ENCODE measurements around the gene TXNDC8. TPM values are rescaled to one million over a fixed set of nuclear protein-coding genes. Genes with fewer than 3 reads are reported as not detected.

Gene TXNDC8
- total RNA-seq, 1 donor from 2014 or later, result not detected

DNA sequence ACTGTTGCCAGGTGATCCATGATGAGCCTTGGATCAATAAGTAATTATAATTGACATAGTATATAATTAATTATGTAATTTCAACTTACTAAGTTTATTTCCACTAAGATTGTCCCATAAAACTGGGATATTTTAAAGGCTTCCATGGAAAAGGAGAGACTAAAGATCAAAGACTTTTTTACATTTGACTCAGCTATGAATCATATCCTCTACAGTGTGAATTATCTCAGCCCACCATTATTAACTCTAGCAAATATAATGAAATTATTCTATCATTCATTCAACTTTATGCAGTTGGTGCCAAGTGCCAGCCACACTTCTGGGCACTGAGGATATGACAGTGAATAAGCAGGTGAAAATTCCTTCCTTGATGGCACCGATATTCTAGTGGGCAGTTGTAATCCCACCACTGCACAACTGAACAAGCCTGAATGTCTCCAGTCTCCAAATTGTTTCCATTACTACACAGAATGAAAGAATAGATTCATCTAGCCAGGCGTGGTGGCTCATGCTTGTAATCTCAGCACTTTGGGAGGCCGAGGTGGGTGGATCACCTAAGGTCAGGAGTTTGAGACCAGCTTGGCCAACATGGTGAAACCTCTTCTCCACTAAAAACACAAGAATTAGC is 59.5 kb downstream of the TXNDC8 start:
- DNase-seq (ENCODE audit: low read depth in 2 of 2), result peak in 1 of 2 donors; percentile 25

GRCh38 chr9:110276781-110277180 is 60.9 kb downstream of the TXNDC8 start:
- DNase-seq (ENCODE audit: low read depth in 2 of 2), result no peak

GRCh38 chr9:110270211-110270995 is 67.3 kb downstream of the TXNDC8 start:
- DNase-seq (ENCODE audit: low read depth in 2 of 2), result no peak

GRCh38 chr9:110266795-110267194 is 70.9 kb downstream of the TXNDC8 start:
- DNase-seq (ENCODE audit: low read depth in 2 of 2), result no peak

DNA sequence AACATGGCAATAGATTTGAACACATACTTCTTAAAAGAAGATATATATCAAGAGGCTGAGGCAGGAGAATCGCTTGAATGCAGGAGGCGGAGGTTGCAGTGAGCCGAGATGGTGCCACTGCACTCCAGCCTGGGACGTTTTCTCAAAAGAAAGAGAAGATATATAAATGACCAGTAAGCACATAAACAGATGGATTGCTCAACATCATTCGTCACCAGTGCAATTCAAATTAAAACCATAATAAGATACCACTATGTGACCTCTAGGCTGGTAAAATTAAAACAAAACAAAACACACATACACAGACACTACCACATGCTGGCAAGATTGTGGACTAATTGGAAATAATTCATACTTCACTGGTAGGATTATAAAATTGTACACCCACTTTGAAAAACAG is 76.0 kb downstream of the TXNDC8 start:
- DNase-seq (ENCODE audit: low read depth in 2 of 2), result no peak

DNA sequence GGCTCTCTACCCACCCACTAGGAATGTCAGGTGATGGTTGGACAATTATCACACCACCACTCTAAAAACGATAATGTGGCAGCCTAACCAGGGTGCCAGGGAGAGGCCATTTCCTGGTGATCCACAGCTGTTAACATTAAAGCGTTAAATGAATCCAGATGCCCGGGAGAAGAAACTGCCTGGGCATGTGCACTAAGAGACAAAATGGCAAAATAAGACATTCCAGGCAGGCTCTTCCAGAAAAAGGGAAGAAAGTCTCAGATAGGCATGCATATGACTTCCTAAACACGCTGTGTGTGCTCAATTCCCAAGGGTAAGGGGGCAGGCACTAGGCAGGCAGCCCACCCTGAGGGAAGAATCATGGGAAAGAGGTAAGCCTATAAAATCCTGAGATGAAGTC is 76.8 kb downstream of the TXNDC8 start:
- no peak for DNase-seq (ENCODE audit: low read depth in 2 of 2)

DNA sequence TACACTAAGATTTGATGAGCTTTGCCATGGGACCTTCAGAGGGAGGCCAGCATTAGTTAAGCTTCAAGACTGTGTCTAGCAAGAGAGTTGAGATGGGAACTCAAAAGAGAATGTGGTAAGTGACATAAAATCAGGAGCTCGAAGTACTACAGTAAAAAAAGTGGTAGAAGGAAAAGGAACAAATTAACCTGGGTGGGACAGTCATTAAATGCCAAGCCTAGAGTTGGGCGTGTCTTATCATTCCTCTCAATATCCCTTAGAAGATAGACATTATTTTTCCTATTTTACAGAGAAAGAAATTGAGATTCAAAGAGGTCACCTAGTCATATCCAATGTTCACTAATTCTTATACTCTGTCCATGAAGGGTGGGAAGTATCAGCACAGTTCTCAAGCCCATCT is 78.1 kb downstream of the TXNDC8 start:
- DNase-seq (ENCODE audit: low read depth in 2 of 2), result no peak

- no peak for DNase-seq (ENCODE audit: low read depth in 2 of 2)
These were observed 79.0 kb downstream of the TXNDC8 start for GRCh38 chr9:110258690-110259091.

DNA sequence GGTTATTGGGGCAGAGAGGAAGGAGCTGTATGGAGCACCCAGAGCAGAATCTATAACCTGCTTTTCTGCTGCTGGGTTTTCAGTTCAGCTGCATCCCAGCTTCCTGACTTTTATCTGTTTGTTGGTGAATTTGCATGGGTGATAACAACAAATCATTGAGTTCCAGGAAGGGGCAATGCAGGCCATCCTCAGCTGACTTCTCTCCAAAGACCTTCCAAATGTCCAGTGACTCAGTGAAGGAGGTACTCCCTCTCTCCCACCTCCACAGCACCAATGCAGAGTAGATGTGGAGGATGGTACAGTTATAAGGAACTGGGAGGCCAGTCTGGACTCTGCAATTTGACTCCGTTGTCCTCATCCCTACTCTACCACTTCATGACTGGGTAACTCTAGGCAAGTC is 79.7 kb downstream of the TXNDC8 start:
- no peak for DNase-seq (ENCODE audit: low read depth in 2 of 2)

DNA sequence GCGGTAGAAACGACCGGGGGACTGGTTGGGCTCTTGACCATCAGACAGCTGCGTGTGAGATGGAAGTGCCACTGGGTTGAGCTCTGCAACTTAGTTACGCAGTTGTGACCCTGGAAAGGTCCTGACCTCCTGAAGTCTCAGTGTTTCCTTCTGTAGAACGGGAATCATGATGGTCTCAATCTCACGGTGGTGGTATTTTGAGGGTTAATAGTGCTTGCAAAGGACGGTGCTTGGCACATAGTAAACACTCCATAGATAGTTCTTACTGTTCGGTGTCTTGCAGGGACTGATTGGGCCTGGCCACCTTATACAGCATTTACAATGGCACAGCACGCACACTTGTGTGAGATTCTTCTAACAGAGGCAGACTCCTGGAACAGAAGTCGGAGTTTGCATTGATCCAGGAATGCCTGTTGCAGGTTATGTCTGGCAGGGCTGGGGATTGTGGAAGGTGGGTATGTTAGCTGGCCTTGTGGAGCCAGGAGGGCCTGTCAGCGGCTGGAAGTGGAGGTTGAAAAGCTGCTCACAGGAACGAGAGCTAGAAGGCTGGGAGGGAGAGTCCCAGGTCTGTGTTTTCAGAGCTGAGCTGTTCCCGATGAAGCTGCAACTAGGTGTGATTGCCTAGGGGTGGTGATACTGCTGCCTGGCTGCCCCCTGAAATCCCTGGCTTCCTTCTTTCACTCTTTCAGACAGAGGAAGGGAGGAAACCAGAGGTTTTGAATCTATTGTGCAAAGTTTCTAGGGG is 80.4 kb downstream of the TXNDC8 start:
- peak in 1 of 2 donors; percentile 19 for DNase-seq (ENCODE audit: low read depth in 2 of 2)

GRCh38 chr9:110256380-110257096 is 81.1 kb downstream of the TXNDC8 start, which contains the start of gene TXN:
Gene TXN (minus strand): TSS chr9:110256507. CDS start chr9:110256435, 72 bp downstream.
- DNase-seq (ENCODE audit: low read depth in 2 of 2), result peak; percentile 89

- DNase-seq (ENCODE audit: low read depth in 2 of 2), result peak; percentile 42 to 63
These were observed 81.9 kb downstream of the TXNDC8 start for GRCh38 chr9:110255463-110256379.

GRCh38 chr9:110255034-110255462 is 82.6 kb downstream of the TXNDC8 start:
- DNase-seq (ENCODE audit: low read depth in 2 of 2), result no peak

DNA sequence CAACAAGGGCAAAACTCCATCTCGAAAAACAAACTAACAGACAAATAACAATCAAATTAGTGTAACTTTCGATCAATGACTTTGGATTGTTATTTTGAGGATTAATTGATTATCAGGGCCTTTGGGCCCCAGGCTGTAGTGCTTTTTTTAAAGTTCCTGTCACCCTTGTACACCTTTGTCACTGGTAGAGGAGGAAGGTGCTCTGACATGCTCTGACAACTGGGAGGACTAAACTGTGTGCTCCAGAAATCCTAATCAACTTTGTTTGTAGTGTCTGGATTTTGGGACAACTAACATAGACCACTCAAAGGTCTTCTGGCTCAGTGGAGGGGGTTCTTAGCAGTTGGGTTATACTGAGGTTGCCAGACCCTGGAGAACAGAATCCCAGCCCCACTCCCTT is 83.2 kb downstream of the TXNDC8 start:
- DNase-seq (ENCODE audit: low read depth in 2 of 2), result no peak

Other genes with a start within 250 kb of the TXNDC8 start
- gene C9orf152, start 129.7 kb downstream of the TXNDC8 start, total RNA-seq, result not detected in 2 replicates
- 168 and 197 TPM in 2 replicates for gene TXN, start 81.4 kb downstream of the TXNDC8 start, total RNA-seq
- under 0.01 TPM in 2 replicates for gene SVEP1, start 241.9 kb upstream of the TXNDC8 start, total RNA-seq